HL-60/S4 treated with retinoic acid at 250 ng/mL for 4 days and 3 days (cell line): ENCODE results near the gene ID2.

Experiments
- in situ Hi-C: fragments of 300-500 bp; cut with MboI; formaldehyde crosslinking; loops from 2 replicates; pipeline ENCODE4 v1.7.0; 2022; ENCODE audit warnings: low sequenced_read_pairs

Gene ID2, protein sequence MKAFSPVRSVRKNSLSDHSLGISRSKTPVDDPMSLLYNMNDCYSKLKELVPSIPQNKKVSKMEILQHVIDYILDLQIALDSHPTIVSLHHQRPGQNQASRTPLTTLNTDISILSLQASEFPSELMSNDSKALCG

DNA sequence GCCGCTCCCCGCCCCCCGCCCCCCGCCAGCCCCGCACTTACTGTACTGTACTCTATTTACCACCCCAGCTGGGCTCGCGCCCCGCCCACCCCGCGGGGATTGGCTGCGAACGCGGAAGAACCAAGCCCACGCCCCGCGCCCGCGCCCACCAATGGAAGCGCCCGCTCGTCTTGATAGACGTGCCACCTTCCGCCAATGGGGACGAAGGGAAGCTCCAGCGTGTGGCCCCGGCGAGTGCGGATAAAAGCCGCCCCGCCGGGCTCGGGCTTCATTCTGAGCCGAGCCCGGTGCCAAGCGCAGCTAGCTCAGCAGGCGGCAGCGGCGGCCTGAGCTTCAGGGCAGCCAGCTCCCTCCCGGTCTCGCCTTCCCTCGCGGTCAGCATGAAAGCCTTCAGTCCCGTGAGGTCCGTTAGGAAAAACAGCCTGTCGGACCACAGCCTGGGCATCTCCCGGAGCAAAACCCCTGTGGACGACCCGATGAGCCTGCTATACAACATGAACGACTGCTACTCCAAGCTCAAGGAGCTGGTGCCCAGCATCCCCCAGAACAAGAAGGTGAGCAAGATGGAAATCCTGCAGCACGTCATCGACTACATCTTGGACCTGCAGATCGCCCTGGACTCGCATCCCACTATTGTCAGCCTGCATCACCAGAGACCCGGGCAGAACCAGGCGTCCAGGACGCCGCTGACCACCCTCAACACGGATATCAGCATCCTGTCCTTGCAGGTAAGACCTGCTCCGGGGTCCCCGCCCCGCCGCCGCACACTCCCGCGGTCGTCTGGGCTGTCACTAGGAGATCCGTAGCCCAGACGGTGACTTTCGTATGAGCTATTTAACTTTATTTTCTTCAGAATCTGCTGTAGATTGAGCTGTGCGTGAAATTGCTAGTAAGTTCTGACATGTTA lies at the start of gene ID2:
TSS of gene ID2 (plus strand) at position 271 of the 907 bp plus-strand sequence. CDS start at position 381, 110 bp downstream.
- in situ Hi-C loops: loop anchor here (25.0 kb wide), 1 partner anchor 1270 kb away; no protein-coding TSS in a partner anchor

DNA sequence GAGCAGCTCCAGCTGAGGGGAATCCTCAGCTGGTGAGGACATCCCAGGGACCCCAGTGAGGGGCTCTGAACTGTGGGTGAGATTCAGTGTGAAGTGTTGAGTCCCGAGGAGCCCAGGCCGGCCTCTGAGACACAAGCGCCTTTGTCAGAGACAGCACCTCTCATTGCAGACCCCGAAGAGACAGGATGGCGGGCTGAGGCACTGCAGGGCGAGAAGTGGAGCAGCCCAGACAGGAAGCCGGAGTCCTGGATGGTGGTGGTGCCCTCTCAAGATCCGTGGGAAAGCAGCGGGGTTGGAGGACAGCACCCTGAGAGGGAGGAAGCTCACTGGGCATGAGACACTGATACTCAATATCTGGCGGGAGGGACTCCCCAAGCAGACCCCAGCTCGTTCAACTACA lies 49.1 kb upstream of the ID2 start:
- in situ Hi-C loops: no loop called here

DNA sequence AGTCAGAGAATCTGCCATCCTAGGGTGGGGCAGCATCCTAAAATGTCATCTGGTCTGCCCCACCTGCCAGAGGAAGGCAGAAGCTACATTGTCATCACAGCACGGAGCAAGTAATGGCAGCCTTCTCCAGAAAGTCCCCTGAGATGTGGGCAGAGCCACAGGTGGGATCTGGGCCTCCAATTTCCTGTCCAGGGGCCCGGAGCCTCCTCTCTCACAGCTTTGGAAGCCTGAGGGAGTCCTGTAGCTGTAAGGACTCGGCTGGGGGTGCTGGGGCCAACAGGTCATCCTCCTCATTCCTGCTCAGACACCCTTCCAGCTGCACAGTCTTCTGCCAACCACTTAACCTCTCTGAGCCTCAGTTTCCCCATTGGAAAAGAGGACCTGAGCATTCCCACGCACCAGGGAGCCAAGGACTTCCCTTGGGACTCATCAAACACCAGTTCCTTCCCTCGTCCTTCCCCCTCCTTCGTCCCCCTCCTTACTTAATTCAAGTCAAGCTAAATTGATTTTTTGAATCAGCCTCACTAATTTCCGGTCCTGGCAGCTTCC lies 48.6 kb upstream of the ID2 start:
- in situ Hi-C loops: no loop called here

GRCh38 chr2:8633735-8634313 lies 48.0 kb upstream of the ID2 start:
- in situ Hi-C loops: no loop called here

DNA sequence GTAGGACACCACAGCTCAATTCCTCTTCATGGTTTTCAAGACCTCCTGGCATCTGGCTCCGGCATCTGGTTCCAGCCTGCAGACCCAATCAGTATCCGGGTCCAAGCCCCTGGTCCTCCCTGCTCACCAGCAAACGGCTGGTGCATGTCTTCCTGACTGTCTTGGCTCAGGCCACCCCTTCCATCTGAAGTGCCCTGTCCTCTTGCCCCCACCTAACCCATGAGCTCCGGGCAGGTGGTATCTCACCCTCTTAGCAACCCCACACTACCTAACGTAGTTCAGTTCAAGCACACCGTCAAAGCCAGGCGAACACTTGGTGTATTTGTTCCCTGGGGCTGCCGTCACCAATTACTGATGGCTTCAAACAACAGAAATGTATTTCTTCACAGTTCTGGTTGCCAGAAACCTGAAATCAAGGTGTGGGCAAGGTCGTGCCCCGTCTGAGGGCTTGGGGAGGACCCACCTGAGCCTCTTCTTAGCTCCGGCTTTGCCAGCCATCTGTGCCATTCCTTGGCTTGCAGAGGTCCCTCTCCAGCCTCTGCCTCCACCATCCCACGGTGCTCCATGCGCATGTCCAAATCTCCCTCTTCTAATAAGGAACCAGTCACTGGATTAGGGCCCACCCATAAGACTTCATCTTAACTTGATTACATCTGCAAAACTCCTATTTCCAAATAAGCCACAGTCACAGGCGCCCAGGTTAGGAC lies 47.2 kb upstream of the ID2 start:
- in situ Hi-C loops: no loop called here

DNA sequence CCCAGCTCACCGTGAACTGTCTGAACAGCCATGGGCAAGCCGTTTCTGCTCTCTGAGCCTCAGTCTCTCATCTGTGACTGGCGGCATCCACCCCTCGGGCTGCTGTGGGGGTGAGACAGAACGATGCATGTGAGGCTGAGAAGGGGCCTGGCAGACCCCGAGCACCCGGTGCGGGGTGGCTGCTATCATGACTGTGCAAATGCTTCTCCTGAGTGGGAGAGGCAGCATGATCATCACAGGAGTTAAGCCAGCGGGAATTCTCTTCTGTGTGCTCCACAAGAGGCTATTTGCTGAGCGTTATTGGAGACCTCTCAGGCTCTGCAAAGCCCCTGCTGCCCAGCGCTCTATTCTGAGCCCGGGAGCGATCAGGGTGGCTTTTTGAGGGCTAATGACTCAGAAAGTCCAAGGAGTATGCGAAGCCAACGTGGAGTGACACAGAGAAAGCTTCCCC lies 45.8 kb upstream of the ID2 start:
- in situ Hi-C loops: no loop called here

DNA sequence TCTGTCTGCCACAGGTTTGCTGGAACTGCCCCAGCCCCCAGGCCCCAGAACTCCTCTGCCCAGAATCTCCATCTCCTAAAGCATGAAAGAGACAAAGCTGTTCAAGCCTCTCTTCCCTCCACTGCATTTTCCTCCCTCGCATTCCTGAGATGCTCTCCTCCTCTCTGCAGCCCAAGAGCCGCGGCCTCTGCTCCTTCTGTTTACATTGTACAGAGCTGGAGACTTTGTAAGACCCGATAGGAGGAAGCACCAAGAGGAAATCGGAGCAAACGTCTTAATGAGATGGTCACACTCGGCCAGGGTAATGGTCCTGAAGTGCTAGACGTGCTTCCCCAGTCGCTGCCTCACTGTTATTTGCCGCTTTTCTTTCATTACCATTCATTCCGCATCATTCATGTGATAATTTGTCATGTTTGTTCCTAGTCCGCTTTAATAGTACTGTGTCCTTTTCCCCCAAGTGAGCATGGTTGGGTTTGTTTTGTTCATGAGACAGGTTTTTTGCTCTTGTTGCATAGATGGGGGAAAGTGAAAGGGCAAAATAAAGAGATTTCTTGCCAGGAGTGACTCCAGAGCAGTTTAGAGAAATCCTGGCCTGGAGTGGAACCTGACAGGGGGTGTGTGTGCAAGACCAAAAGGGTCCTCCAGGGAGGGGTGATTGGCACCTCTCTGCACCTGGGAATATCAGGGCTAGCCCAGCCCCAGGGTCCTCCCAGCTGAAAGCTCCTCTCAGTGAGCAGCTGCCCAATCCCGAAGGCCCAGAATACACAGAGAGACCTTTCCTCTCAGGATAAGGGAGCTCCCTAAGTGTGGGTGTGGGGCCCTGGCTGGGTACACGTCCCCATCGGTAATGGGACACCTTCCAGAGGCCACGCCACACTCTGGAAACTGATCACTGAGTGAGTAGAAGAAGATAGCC lies 44.9 kb upstream of the ID2 start:
- in situ Hi-C loops: no loop called here

DNA sequence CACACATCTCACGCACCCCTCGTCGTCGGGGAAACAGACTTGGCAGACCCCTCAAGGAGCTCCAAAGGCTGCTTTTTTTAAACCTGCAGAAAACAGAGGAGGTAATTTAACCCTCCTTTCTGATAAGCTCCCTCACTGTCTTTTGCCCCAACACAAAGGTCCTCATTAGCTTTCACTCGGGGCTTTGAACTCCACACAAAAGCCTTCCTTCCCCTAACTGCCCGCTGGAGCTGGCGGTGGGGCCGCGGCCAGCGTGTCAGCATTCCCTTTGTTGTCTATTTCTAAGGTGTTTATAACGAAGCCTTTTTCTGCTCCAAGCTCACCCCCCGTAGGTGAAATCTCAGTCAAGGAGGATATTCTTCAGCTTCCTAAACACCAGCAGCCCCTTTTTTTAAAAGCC lies 43.5 kb upstream of the ID2 start:
- in situ Hi-C loops: no loop called here

GRCh38 chr2:8639122-8639635 lies 42.7 kb upstream of the ID2 start:
- in situ Hi-C loops: no loop called here

- in situ Hi-C loops: no loop called here
These were observed 41.4 kb upstream of the ID2 start for GRCh38 chr2:8640498-8640897.

DNA sequence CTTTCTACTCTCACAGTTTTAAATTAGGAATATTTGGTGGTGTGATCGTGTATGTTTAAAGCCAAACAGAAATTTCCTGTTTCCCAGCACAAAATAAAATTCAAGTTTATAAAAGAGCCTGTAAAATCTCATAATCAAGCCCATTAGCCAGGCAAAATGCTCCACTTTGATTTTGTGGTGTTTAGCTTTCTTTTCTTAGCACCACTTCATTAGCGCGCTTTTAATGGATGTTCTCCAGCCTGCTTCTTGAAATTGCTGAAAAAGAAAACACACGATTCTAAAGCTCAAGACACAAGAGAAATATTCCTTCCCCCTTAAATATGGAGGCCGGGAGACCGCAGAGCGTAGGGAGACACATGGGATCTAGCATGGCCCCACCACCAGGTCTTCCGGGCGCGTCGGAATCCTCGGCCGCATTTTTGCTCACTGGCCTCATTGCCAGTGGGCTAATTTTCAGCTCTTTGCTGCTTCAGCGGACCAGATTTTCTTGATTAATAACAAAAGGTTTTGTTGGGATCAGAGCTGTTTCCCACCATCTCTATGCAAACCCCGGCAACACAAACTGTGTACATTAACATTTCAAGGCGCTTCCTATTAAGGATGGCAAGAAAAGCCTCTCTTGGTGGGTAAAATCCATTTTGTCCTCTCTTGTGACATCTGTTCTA lies 40.4 kb upstream of the ID2 start:
- in situ Hi-C loops: no loop called here

DNA sequence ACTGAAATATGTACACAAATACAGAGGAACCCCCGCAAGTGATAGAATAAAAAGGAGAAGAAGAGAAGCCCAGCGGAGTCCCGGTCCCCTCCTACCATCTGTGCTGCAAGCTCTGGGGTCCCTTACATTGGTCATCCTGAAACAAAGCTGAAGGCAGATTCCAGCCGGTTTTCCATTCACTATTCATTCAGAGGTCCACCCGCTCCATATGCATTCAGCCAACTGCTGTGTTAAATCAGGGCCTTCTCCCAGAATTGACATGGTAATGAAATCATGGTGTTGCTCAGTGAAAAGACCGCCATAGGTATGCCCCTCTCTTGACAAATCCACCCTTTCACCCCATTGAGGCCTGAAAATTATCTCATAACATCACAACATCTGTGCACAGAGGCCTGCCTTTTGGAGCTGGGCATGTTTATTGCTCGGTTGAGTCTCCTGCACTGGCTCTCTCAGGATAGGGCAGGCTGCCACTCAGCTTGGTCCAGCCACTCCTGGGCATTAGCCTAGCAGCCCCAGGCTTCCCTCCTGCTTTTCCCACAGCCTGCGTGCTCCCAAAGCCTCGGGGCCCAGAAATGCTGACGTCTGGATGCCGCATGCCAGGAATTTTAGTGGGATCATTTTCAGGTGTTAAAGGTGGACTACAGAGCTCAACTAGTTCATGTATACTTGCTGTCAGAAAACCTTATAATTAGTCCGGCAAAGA lies 39.3 kb upstream of the ID2 start:
- in situ Hi-C loops: no loop called here

DNA sequence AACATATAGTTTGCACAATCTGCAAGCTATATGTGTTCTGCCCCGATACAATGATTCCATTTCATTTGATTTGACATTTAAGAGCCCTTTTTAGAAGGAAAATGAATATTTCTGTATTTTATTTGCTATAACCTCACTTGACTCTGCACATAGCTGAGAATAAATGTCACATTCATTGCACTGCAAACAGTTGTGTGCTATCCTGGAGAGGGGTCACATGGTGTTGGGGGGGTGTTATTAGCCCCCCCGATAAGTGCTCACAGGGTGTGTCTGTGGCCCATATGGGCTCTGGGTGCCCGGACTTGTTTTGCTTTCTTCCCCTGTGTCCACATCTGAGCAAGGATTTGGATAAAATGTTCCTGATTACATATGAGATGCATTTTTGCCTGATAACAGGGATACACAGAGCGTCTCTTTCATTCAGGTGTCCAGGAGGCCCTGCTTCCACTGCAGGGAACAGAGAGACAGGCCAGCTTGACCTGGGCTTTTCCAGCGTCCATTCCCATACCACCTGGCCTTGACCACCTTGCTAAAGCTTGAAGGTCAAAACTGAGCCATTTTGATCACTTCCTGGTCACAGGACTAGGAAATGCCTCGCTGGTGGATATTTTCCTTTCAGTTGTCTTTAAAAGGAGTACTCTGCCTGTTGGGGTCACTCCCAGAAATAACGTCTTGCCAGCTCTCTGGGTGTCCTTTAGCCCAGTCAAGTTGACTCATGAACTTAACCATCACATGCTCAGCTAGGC lies 38.4 kb upstream of the ID2 start:
- in situ Hi-C loops: no loop called here

DNA sequence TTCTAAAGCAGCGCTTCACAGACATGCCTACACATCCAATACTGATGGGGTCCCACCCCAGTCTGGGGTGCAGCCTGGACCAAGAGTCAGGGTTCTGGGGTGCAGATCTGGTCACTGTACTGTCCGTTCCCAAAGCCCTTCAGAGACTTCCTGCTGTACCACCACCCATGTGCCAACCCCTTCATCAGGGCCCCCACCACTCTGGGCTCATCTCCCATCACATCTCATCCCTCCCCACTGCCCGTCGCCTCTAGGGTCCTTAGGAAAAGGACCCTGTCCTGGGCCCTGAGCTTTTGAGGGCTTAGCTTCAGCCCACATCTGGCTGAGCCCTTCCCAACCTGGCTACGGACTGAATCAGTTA lies 37.9 kb upstream of the ID2 start:
- in situ Hi-C loops: no loop called here

GRCh38 chr2:8644605-8645175 lies 37.2 kb upstream of the ID2 start:
- in situ Hi-C loops: no loop called here

- in situ Hi-C loops: no loop called here
These were observed 36.6 kb upstream of the ID2 start for GRCh38 chr2:8645176-8645831.
